Natural killer cell treated with Interleukin-12 subunit alpha and Interleukin-12 subunit beta and Interleukin-15 and Interleukin-18, amount 100 ng/mL, for 72 hours (primary cell): ENCODE data around the gene GTPBP4. TPM values are rescaled to one million over a fixed set of nuclear protein-coding genes. Genes with fewer than 3 reads are reported as not detected.
A peak's percentile ranks its signal among the peaks of the same experiment; 100 is the strongest.
"Not testable (repeated sequence)": the region's sequence is repeated elsewhere in the genome, so short reads cannot be mapped to it uniquely, and the experiment has no call there.

Experiments
- ATAC-seq, 2 donors: fragments of 150-1000 bp; cut with Tn5 transposase in 1 of 2; sonication (Bioruptor Pico), chemical (Tn5 transposase) in 1 of 2; 2 replicates each; pipeline ENCODE4 v1.10.0; 2021
- DNase-seq: peaks from one replicate; pipeline ENCODE4 v3.0.0; 2022; ENCODE audit warnings: low spot score
- H3K27ac Mint-ChIP-seq, 2 donors: 1 replicate in 1 of 2; 2 replicates in 1 of 2; pipeline ENCODE4 v1.8.0; 2022; ENCODE audit warnings: mixed read lengths in 2 of 2, mild to moderate bottlenecking in 1 of 2, moderate library complexity in 1 of 2
- H3K27me3 Mint-ChIP-seq, 2 donors: 1 replicate in 1 of 2; 2 replicates in 1 of 2; pipeline ENCODE4 v1.8.0; 2022; ENCODE audit warnings: mixed read lengths in 2 of 2
- H3K36me3 Mint-ChIP-seq: one replicate; pipeline ENCODE4 v1.8.0; 2022; ENCODE audit warnings: mixed read lengths
- H3K4me1 Mint-ChIP-seq, 2 donors: 1 replicate in 1 of 2; 2 replicates in 1 of 2; pipeline ENCODE4 v1.8.0; 2022; ENCODE audit warnings: low read depth in 2 of 2, mixed read lengths in 2 of 2, mild to moderate bottlenecking in 1 of 2
- H3K4me3 Mint-ChIP-seq: one replicate; pipeline ENCODE4 v1.8.0; 2022; ENCODE audit warnings: mixed read lengths
- H3K9me3 Mint-ChIP-seq: 2 replicates; pipeline ENCODE4 v1.8.0; 2022; ENCODE audit warnings: mixed read lengths
- total RNA-seq, 2 donors: library from RNA; stranded (reverse); gene quantifications; one replicate each; pipeline ENCODE4 v1.2.3, GENCODE V29; 2022

The GTPBP4 gene
- total RNA-seq, 2 donors from 2014 or later, result 123 to 160 TPM

DNA sequence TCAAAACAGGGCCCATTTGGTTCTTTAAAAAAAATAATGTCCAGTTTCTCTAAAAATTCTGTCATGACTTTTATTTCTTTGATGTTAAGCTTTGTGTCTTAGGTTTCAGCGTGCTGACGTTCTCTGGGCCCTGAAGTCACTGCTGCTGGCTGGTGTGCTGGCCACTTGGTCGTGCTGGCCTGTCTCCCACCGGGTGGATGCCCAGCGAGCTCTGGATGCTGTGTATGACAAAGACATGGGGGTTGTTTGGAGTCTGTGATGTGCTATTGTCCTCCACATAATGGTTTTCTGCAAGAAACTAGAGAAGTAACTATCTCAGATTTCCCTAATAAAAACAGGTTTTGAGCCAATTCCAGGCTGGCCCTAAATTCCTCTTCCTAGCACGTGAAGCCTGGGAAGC is 47.0 kb downstream of the GTPBP4 start:
- peak overlapping the region in 1 of 2 donors; percentile 47 for H3K27ac Mint-ChIP-seq
- ATAC-seq (no peak), DNase-seq (no peak)
- no peak overlapping the region for H3K4me3 Mint-ChIP-seq
- H3K4me1 Mint-ChIP-seq, result peaks cover 15 to 17% of the 10 kb centered on the region in 2 donors
- H3K36me3 Mint-ChIP-seq, result peaks cover 6% of the 10 kb centered on the region
- H3K9me3 Mint-ChIP-seq, result no peaks in the 10 kb centered on the region
- no peaks in the 10 kb centered on the region for H3K27me3 Mint-ChIP-seq

DNA sequence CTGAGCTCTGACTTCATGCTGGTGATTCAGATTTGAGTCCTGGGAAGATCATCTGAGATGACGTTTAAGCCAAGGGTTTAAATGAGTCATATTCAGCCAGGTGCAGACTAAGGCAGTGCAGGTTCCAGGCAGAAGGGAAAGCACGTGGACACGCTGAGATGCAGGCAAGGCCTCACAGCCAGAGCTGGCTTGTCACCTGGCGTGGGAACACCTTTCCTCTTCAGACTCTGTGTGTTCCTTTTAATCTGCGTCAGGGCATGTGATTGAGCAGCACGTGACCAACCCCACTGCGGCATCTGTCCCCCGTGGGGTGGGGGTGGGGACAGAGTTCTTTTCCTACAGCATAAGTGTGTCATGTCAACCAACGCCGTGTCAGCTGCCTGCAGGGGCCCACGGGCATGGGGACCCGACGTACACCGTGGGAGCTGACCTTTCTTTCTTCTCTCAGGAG is 48.1 kb downstream of the GTPBP4 start:
- Mint-ChIP-seq H3K27me3 (no peaks in the 10 kb centered on the region), H3K27ac (peak overlapping the region in 1 of 2 donors; percentile 76), H3K36me3 (peaks cover 10% of the 10 kb centered on the region), H3K4me3 (no peak overlapping the region), H3K4me1 (peaks cover 19 to 22% of the 10 kb centered on the region in 2 donors), H3K9me3 (no peaks in the 10 kb centered on the region)
- ATAC-seq (peak; percentile 43 to 48), DNase-seq (no peak)

DNA sequence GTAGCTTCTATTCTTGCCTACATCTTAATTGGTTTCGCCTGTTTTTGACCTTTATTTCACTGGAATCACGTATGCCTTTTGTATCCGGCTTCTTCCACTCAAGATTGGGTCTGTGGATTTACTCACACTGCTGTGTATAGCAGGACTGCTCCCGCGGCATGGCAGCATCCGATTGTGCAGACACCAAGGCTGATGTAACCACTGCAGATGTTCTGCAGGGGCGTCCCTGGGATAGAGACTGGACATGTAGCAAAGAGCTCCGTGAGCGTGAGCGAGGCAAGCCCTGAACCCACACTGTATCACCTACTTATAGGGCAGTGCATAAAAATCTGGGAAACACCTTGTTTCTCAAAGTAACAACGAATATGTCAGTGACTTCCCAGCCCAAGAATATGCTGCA is 48.9 kb downstream of the GTPBP4 start:
- H3K4me3 Mint-ChIP-seq, result no peak overlapping the region
- DNase-seq, result no peak

DNA sequence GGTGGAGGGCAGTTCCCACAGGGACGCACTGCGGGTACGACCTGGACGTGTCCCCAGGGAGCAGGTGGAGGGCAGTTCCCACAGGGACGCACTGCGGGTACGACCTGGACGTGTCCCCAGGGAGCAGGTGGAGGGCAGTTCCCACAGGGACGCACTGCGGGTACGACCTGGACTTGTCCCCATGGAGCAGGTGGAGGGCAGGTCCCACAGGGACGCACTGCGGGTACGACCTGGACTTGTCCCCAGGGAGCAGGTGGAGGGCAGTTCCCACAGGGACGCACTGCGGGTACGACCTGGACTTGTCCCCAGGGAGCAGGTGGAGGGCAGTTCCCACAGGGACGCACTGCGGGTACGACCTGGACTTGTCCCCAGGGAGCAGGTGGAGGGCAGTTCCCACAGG is 50.5 kb downstream of the GTPBP4 start:
- not testable (repeated sequence) for H3K4me3 Mint-ChIP-seq, DNase-seq, H3K27me3 Mint-ChIP-seq, H3K9me3 Mint-ChIP-seq, ATAC-seq
- peaks cover 28 to 30% of the 10 kb centered on the region in 2 donors for H3K4me1 Mint-ChIP-seq
- peaks cover 18% of the 10 kb centered on the region for H3K36me3 Mint-ChIP-seq
- peak overlapping the region in 1 of 2 donors; percentile 77 for H3K27ac Mint-ChIP-seq

More for the DNA sequence above, 48.9 kb downstream of the GTPBP4 start:
- ATAC-seq, result no peak
- H3K9me3 Mint-ChIP-seq, result no peaks in the 10 kb centered on the region
- H3K27me3 Mint-ChIP-seq, result no peaks in the 10 kb centered on the region
- peaks cover 19 to 22% of the 10 kb centered on the region in 2 donors for H3K4me1 Mint-ChIP-seq
- H3K36me3 Mint-ChIP-seq, result peaks cover 10% of the 10 kb centered on the region
- peak overlapping the region in 1 of 2 donors; percentile 76 for H3K27ac Mint-ChIP-seq

- ATAC-seq (no peak), DNase-seq (no peak)
- Mint-ChIP-seq H3K27me3 (no peaks in the 10 kb centered on the region), H3K27ac (peak overlapping the region; percentile 29 to 69), H3K4me1 (peaks cover 42% of the 10 kb centered on the region in 2 donors), H3K36me3 (peaks cover 24% of the 10 kb centered on the region), H3K4me3 (peak overlapping the region; percentile 65), H3K9me3 (no peaks in the 10 kb centered on the region)
These were observed 51.9 kb downstream of the GTPBP4 start for GRCh38 chr10:1040133-1040532.

GRCh38 chr10:1041514-1041913 is 53.3 kb downstream of the GTPBP4 start:
- Mint-ChIP-seq H3K4me3 (no peak overlapping the region), H3K36me3 (peaks cover 31% of the 10 kb centered on the region), H3K27ac (peak overlapping the region in 1 of 2 donors; percentile 94), H3K4me1 (peaks cover 49 to 50% of the 10 kb centered on the region in 2 donors), H3K9me3 (no peaks in the 10 kb centered on the region), H3K27me3 (no peaks in the 10 kb centered on the region)
- no peak for DNase-seq
- no peak for ATAC-seq

- H3K36me3 Mint-ChIP-seq, result peaks cover 37% of the 10 kb centered on the region
- no peaks in the 10 kb centered on the region for H3K27me3 Mint-ChIP-seq
- no peaks in the 10 kb centered on the region for H3K9me3 Mint-ChIP-seq
- H3K4me1 Mint-ChIP-seq, result peaks cover 43 to 48% of the 10 kb centered on the region in 2 donors
- H3K4me3 Mint-ChIP-seq, result peak overlapping the region; percentile 90
- DNase-seq (peak; percentile 82), ATAC-seq (peak; percentile 76 to 81)
- peak overlapping the region; percentile 92 to 94 for H3K27ac Mint-ChIP-seq
These were observed 55.3 kb downstream of the GTPBP4 start for GRCh38 chr10:1043532-1043995.

GRCh38 chr10:1044146-1044545 is 55.9 kb downstream of the GTPBP4 start:
- no peaks in the 10 kb centered on the region for H3K9me3 Mint-ChIP-seq
- peak overlapping the region; percentile 90 for H3K4me3 Mint-ChIP-seq
- H3K27ac Mint-ChIP-seq, result peak overlapping the region; percentile 92 to 94
- ATAC-seq (no peak), DNase-seq (no peak)
- H3K36me3 Mint-ChIP-seq, result peaks cover 37% of the 10 kb centered on the region
- peaks cover 43 to 48% of the 10 kb centered on the region in 2 donors for H3K4me1 Mint-ChIP-seq
- H3K27me3 Mint-ChIP-seq, result no peaks in the 10 kb centered on the region

DNA sequence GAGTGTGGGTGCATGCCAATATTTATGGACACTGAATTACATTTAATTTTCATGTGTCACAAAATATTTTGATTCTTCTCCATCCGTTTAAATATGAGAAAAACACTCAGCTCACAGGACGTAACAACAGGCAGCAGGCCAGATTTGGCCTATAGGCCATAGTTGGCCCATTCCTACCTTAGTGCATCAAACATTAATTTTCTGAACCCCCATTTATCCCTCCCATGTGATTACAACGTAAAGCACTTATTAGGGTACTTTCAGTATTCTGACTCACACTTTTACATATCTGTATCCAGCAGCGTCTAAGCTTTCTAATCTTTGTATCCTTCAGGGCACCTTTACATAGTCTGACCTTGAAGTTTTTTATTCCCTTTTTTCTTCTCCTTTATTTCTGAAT is 56.7 kb downstream of the GTPBP4 start:
- Mint-ChIP-seq H3K4me3 (peak overlapping the region; percentile 90), H3K36me3 (peaks cover 37% of the 10 kb centered on the region), H3K27ac (peak overlapping the region; percentile 92 to 94), H3K9me3 (no peaks in the 10 kb centered on the region), H3K4me1 (peaks cover 43 to 48% of the 10 kb centered on the region in 2 donors), H3K27me3 (no peaks in the 10 kb centered on the region)
- no peak for ATAC-seq
- no peak for DNase-seq

- Mint-ChIP-seq H3K4me1 (peaks cover 39 to 43% of the 10 kb centered on the region in 2 donors), H3K27me3 (no peaks in the 10 kb centered on the region), H3K36me3 (peaks cover 33% of the 10 kb centered on the region), H3K27ac (peak overlapping the region; percentile 92 to 94), H3K9me3 (no peaks in the 10 kb centered on the region), H3K4me3 (peak overlapping the region; percentile 90)
- no peak for DNase-seq
- ATAC-seq, result no peak
These were observed 57.2 kb downstream of the GTPBP4 start for GRCh38 chr10:1045415-1045814.

DNA sequence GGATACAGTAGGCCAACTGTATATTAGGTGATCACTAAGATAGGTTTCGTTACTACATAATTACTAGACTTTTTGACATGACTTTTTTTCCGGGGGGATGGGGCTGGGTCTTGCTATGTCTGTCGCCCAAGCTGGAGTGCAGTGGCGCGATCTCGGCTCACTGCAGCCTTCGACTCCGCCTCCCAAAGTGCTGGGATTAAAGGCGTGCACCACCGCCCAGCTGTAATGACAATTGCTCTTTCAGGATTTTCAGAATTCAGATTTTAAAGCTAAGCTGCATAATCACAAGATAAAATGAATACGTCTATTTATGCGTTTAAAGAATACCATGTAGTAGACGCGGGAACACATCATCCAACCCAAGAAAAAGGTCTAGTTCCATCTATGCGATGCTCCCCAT is 59.7 kb downstream of the GTPBP4 start:
- no peaks in the 10 kb centered on the region for H3K9me3 Mint-ChIP-seq
- H3K4me3 Mint-ChIP-seq, result peak overlapping the region; percentile 99
- H3K36me3 Mint-ChIP-seq, result peaks cover 30% of the 10 kb centered on the region
- DNase-seq, result no peak
- H3K27me3 Mint-ChIP-seq, result no peaks in the 10 kb centered on the region
- peak overlapping the region; percentile 96 to 100 for H3K27ac Mint-ChIP-seq
- ATAC-seq, result no peak
- H3K4me1 Mint-ChIP-seq, result peaks cover 44 to 48% of the 10 kb centered on the region in 2 donors

GRCh38 chr10:1048349-1048731 is 60.1 kb downstream of the GTPBP4 start:
- H3K4me1 Mint-ChIP-seq, result peaks cover 44 to 48% of the 10 kb centered on the region in 2 donors
- no peak for DNase-seq
- peak overlapping the region; percentile 96 to 100 for H3K27ac Mint-ChIP-seq
- H3K27me3 Mint-ChIP-seq, result no peaks in the 10 kb centered on the region
- H3K36me3 Mint-ChIP-seq, result peaks cover 29% of the 10 kb centered on the region
- peak overlapping the region; percentile 99 for H3K4me3 Mint-ChIP-seq
- ATAC-seq, result no peak
- H3K9me3 Mint-ChIP-seq, result no peaks in the 10 kb centered on the region

- Mint-ChIP-seq H3K27ac (peak within 1 kb of the TSS; percentile 96 to 100), H3K9me3 (no peaks in the 10 kb centered on the region), H3K27me3 (no peaks in the 10 kb centered on the region), H3K4me3 (peak within 1 kb of the TSS; percentile 99), H3K36me3 (peaks cover 31% of the 10 kb centered on the region), H3K4me1 (peaks cover 44 to 48% of the 10 kb centered on the region in 2 donors)
- DNase-seq (peak; percentile 99), ATAC-seq (peak; percentile 91 to 92)
These were observed 60.6 kb downstream of the GTPBP4 start, which contains the start of gene IDI1 for GRCh38 chr10:1048732-1049424. Gene IDI1 (minus strand): TSS chr10:1049119. CDS start chr10:1049003, 116 bp downstream.

GRCh38 chr10:1049425-1049958 is 61.3 kb downstream of the GTPBP4 start:
- peaks cover 30% of the 10 kb centered on the region for H3K36me3 Mint-ChIP-seq
- DNase-seq, result no peak
- peak overlapping the region; percentile 99 for H3K4me3 Mint-ChIP-seq
- ATAC-seq, result no peak
- H3K27ac Mint-ChIP-seq, result peak overlapping the region; percentile 96 to 100
- no peaks in the 10 kb centered on the region for H3K9me3 Mint-ChIP-seq
- H3K4me1 Mint-ChIP-seq, result peaks cover 42 to 48% of the 10 kb centered on the region in 2 donors
- no peaks in the 10 kb centered on the region for H3K27me3 Mint-ChIP-seq
